RWPE2 (cell line): ENCODE data around the gene MYB.

Experiments
- ATAC-seq: fragments of 200-7000 bp; cut with Tn5 transposase; 3 replicates; pipeline ENCODE4 v1.9.1; 2021; ENCODE audit warnings: low read depth
- DNase-seq: peaks from one replicate; pipeline ENCODE4 v3.0.0-alpha.2; 2020; ENCODE audit warnings: low spot score
- H3K27ac ChIP-seq: fragments of 450-650 bp; 2 replicates; pipeline ENCODE4 v1.5.1; 2017; ENCODE audit warnings: mild to moderate bottlenecking; ENCODE audit not compliant: poor library complexity, severe bottlenecking
- H3K27me3 ChIP-seq: fragments of 250-450 bp; sonication (Bioruptor Pico); 2 replicates; pipeline ENCODE4 v1.5.1; 2021; ENCODE audit warnings: mild to moderate bottlenecking, moderate library complexity; ENCODE audit not compliant: insufficient read depth, poor library complexity, severe bottlenecking
- H3K36me3 ChIP-seq: fragments of 250-450 bp; sonication (Bioruptor Pico); 2 replicates; pipeline ENCODE4 v1.5.1; 2020; ENCODE audit warnings: low read depth, mild to moderate bottlenecking, moderate library complexity
- H3K4me1 ChIP-seq: fragments of 250-450 bp; sonication (Bioruptor Pico); 2 replicates; pipeline ENCODE4 v1.5.1; 2021; ENCODE audit warnings: mild to moderate bottlenecking, moderate library complexity; ENCODE audit not compliant: insufficient read depth, poor library complexity, severe bottlenecking
- H3K4me3 ChIP-seq: fragments of 250-450 bp; sonication (Bioruptor Pico); 2 replicates; pipeline ENCODE4 v1.5.1; 2021; ENCODE audit warnings: mild to moderate bottlenecking, moderate library complexity; ENCODE audit not compliant: severe bottlenecking
- H3K9me3 ChIP-seq: fragments of 250-450 bp; sonication (Bioruptor Pico); 2 replicates; pipeline ENCODE4 v1.5.1; 2021; ENCODE audit warnings: mild to moderate bottlenecking, moderate library complexity; ENCODE audit not compliant: severe bottlenecking
- TF ChIP-seq, protein P1 (sequence below): fragments of 450-650 bp; IDR thresholded peaks from one replicate; pipeline ENCODE4 v1.5.1; 2017; ENCODE audit warnings: mild to moderate bottlenecking, moderate library complexity; ENCODE audit not compliant: poor library complexity, severe bottlenecking

The MYB gene

DNA sequence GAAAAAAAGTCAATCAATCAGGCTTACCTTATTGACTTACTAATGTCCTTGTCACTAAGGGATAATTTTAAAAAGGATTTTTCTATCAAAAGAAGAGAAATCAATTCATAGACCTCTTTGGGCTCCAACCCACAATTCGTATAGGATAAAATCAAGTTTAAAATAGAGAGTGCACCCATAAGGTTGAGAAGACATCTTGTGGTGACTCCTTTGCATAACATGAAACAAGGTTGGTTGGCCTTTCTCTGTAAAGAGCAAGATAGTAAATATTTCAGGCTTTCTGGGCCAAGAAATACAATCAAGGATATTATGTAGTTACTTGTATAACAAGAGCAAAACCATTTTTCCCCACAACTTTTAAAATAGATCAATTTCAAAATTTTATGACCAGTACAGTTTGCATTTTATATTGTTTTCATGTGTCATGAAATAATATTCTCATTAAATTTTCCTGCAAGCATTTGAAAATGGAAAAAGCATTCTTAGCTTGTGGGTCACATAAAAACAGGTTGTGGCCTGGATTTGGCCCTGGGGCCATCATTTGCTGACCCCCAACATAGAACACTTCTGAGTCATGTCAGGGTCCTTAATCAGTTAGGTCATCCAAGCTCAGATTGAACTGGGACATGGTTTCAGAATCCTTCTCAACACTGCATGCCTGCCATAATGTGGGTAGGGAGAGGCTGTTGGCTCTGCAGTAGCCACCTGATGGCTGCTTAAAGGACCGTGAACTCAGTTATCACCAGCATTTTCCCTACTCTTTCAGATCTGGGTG is 76.7 kb downstream of the MYB start:
- ATAC-seq, result no peak
- Histone ChIP-seq H3K27ac (no peak overlapping the region), H3K36me3 (no peaks in the 10 kb centered on the region), H3K27me3 (no peaks in the 10 kb centered on the region), H3K9me3 (no peaks in the 10 kb centered on the region), H3K4me3 (no peak overlapping the region), H3K4me1 (no peaks in the 10 kb centered on the region)
- TF ChIP-seq, protein P1, sequence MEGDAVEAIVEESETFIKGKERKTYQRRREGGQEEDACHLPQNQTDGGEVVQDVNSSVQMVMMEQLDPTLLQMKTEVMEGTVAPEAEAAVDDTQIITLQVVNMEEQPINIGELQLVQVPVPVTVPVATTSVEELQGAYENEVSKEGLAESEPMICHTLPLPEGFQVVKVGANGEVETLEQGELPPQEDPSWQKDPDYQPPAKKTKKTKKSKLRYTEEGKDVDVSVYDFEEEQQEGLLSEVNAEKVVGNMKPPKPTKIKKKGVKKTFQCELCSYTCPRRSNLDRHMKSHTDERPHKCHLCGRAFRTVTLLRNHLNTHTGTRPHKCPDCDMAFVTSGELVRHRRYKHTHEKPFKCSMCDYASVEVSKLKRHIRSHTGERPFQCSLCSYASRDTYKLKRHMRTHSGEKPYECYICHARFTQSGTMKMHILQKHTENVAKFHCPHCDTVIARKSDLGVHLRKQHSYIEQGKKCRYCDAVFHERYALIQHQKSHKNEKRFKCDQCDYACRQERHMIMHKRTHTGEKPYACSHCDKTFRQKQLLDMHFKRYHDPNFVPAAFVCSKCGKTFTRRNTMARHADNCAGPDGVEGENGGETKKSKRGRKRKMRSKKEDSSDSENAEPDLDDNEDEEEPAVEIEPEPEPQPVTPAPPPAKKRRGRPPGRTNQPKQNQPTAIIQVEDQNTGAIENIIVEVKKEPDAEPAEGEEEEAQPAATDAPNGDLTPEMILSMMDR, result peak; percentile 29
- no peak for DNase-seq

DNA sequence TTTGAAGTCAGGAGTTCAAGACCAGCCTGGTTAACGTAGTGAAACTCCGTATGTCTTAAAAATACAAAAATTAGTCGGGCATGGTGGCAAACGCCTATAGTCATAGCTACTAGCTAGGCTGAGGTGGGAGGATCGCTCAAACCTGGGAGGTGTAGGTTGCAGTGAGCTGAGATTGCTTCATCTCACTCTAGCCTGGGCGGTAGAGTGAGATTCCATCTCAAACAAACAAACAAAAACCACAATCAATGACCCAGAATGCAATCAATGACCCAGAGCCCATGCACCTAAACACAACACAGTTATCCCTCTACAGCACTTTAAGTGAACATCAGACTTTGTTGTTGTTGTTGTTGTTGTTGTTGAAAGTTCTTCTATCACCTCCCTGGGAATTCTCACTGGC is 77.9 kb downstream of the MYB start:
- TF ChIP-seq, protein P1, result no peak
- DNase-seq, result no peak
- H3K27me3 ChIP-seq, result no peaks in the 10 kb centered on the region
- H3K4me1 ChIP-seq, result no peaks in the 10 kb centered on the region
- no peaks in the 10 kb centered on the region for H3K36me3 ChIP-seq
- no peak; the same call in 2 of the 3 replicates for ATAC-seq
- H3K9me3 ChIP-seq, result no peaks in the 10 kb centered on the region
- no peak overlapping the region for H3K27ac ChIP-seq
- H3K4me3 ChIP-seq, result no peak overlapping the region

DNA sequence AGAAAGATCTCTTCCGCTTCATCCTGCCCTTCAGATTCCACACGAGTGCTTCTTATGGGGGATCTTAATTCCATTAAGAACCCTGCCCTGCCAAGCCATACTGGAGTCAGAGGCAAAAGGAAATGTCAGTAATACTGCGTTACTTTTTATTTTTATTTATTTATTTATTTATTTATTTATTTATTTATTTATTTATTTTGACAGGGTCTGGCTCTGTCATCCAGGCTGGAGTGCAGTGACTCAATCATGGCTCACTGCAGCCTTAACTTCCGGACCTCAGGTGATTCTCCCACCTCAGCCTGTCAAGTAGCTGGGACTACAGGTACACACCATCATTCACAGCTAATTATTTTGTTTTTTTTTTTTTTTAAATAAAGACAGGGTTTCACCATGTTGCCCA is 79.5 kb downstream of the MYB start:
- no peak overlapping the region for H3K27ac ChIP-seq
- H3K27me3 ChIP-seq, result no peaks in the 10 kb centered on the region
- DNase-seq, result no peak
- no peak overlapping the region for H3K4me3 ChIP-seq
- no peaks in the 10 kb centered on the region for H3K9me3 ChIP-seq
- no peaks in the 10 kb centered on the region for H3K36me3 ChIP-seq
- no peaks in the 10 kb centered on the region for H3K4me1 ChIP-seq
- TF ChIP-seq, protein P1, result no peak
- ATAC-seq, result no peak

DNA sequence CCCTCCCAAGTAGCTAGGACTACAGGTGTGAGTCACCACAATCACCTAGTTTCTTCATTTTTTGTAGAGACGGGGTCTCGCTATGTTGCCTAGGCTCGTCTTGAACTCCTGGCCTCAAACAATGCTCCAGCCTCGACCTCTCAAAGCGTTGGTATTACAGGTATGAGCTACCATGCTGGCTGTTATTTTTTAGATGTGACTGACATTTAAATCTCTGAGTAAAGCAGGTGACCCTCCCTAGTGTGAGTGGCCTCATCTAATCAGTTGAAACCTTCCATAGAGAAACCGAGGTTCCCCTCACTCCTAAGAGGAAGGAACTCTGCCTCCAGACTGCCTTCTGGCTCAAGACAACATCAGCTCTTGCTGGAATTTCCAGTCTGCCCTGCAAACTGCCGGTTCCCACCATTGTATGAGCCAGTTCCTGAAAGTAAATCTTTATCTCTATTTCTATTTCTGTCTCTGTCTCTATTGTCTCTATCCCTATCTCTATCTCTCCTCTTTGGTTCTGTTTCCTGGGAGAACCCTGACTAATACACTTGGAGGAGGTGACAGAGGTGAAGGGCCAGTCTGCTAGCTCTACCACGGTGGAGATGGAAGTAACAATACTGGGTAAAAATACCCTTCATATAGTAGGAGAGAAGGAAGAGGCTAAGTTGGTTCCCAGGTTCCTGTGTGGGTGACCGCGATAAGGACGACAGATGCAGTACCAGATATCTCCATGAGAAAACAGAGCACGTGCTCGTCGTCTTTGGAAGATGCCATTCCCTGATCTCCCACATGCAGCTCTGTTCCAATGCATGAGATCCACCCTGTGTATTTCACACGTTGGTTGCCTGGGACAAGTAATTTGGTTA is 81.0 kb downstream of the MYB start:
- no peaks in the 10 kb centered on the region for H3K9me3 ChIP-seq
- H3K4me3 ChIP-seq, result no peak overlapping the region
- TF ChIP-seq, protein P1, result no peak
- H3K27me3 ChIP-seq, result no peaks in the 10 kb centered on the region
- no peak overlapping the region for H3K27ac ChIP-seq
- DNase-seq (no peak), ATAC-seq (no peak)
- no peaks in the 10 kb centered on the region for H3K4me1 ChIP-seq
- H3K36me3 ChIP-seq, result no peaks in the 10 kb centered on the region

DNA sequence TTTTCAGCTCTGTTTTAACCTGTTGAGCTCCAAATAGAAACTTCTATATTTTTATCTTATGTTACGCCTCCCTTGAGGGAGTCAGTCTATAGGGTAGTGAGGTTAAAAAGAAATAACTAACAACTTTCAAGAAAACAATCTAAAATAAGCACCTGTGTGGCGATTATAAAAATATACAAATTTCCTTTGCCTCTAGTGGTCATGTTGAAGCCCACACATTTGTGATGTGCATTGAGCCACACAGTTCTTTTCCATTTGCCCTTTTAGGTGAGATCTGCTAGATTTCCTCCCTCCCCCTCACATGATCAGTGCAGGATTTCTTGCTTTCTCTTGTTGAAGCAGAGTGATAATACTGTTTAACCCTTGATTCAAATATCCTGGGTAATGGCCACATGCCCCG is 84.2 kb downstream of the MYB start:
- no peaks in the 10 kb centered on the region for H3K9me3 ChIP-seq
- ATAC-seq (no peak), DNase-seq (no peak)
- no peaks in the 10 kb centered on the region for H3K36me3 ChIP-seq
- H3K4me3 ChIP-seq, result no peak overlapping the region
- TF ChIP-seq, protein P1, result no peak
- no peak overlapping the region for H3K27ac ChIP-seq
- no peaks in the 10 kb centered on the region for H3K27me3 ChIP-seq
- H3K4me1 ChIP-seq, result peaks cover 5% of the 10 kb centered on the region
